GM12874 (cell line): ENCODE results near the gene DNHD1.

Experiments used
- TF ChIP-seq, protein P1 (sequence below): IDR thresholded peaks from 2 replicates; pipeline ENCODE4 v1.5.1; 2011; ENCODE audit warnings: low read depth, mild to moderate bottlenecking, control low read depth, low read length, moderate library complexity; ENCODE audit not compliant: insufficient read depth

DNHD1 gene

GRCh38 chr11:6458352-6459098 lies 38.6 kb upstream of the DNHD1 start:
- TF ChIP-seq, protein P1, sequence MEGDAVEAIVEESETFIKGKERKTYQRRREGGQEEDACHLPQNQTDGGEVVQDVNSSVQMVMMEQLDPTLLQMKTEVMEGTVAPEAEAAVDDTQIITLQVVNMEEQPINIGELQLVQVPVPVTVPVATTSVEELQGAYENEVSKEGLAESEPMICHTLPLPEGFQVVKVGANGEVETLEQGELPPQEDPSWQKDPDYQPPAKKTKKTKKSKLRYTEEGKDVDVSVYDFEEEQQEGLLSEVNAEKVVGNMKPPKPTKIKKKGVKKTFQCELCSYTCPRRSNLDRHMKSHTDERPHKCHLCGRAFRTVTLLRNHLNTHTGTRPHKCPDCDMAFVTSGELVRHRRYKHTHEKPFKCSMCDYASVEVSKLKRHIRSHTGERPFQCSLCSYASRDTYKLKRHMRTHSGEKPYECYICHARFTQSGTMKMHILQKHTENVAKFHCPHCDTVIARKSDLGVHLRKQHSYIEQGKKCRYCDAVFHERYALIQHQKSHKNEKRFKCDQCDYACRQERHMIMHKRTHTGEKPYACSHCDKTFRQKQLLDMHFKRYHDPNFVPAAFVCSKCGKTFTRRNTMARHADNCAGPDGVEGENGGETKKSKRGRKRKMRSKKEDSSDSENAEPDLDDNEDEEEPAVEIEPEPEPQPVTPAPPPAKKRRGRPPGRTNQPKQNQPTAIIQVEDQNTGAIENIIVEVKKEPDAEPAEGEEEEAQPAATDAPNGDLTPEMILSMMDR = no peak

GRCh38 chr11:6459099-6459450 lies 38.0 kb upstream of the DNHD1 start:
- TF ChIP-seq, protein P1 = no peak

DNA sequence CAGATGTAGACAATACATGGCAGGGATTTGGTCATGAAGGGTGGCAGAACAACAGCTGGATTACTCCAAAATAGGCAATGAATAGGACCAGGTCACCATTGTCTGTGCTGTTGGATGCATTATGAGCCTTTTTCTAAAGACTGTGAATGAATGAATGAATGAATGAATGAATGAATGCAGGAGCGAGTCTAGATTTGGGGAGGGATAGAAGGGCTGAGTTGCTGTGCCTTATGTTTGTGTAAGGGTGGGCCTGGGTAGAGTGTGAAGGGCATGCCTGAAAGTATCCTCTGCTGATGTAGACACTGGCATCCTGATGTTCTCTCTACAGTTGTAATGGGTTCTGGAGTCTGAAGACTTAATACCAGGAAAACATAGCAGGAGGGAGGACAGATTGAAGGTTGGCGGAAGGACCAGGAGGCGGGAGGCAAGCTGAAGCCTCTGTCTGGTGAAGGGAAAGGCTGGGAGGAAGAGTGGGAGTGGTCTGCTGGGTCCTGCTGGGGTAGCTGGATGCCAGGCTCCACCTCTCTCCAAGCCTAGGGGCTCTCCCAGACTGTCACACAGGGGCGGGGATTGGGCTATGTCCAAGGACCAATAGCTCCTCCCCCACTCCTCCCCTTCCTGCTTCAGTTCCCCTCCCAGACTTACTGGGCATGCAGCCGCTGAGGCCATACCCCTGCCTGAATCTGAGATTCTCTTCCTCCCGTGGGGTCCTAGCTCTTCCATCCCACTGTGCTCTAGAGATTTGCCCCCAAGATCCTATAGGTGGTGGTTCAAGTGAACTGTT lies 28.2 kb upstream of the DNHD1 start:
- TF ChIP-seq, protein P1 = no peak

DNA sequence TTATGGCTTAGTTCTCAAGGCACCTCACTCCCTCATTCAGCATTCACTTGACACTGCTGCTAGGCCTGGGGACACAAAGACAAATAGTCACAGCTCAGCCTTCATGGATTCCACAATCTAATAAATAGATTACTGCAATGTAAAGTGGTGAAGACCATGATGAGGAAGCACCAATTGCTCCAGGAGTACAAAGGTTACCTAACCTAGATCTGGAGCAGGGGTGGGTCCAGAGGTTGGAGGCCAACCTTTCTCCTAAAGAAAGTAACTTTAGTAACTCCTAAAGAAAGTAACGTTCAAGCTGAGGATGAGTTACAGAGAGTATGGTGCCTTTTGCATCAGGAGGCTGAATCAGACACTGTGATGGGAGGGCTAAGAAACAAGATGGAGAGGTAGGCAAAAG lies 27.5 kb upstream of the DNHD1 start:
- TF ChIP-seq, protein P1 = no peak

- TF ChIP-seq, protein P1 = no peak
Measured at GRCh38 chr11:6472934-6473333, 24.1 kb upstream of the DNHD1 start.

DNA sequence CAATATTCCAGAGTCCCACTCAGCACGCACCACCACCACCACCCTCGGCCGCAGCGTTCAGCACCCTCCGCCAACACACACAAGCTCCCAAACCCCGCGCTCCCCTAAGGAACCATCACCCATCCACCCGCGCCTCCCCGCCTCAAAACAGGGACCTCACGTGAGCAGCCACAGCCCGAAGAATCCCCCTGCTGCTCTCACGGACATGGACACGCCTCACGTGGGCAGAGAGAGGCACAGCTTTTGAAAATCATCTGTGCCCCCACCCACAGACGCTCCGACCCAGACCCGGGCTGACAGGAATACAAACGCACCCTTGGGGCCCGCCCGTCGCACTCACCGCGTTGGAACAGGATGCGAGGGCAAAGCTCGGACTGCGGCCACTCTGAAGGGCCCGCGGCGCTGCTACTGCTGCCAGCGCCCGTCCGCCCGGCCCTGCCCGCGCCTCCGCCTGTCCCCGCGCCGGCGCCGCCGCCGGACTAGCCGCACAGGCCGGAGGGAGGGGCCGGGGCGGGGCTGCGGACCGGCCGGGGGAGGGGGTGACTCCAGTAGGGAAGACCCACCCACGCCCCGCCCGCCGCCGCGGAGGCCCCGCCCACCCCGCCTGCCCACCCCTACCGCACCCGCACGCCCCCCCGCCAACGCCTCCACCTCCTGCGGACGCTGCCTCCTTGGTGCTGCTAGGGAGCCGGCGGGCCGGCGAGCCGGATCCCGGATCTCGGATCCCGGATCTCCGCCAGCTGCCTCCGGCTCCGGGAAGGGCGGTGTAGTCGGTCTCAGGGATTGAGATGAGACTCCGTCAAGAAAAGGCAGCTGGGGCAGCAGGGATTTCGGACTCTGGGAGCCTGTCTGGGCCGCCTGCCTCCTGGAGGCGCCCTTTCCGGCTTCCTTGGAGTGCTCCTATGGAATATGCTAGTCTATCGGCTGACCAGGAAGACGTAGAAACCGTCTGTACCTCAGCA lies 23.3 kb upstream of the DNHD1 start, which contains the start of gene TRIM3:
Gene TRIM3 (minus strand): TSS at position 491 of the 962 bp plus-strand sequence. CDS start 8,246 bp downstream, outside the sequence.
- TF ChIP-seq, protein P1 = no peak
